Adrenal gland (tissue), 12 donors: ENCODE data around the gene ATF6. TPM values are rescaled to one million over a fixed set of nuclear protein-coding genes. Genes with fewer than 3 reads are reported as not detected.

Experiments
- DNase-seq, 7 donors: peaks; one replicate each; pipeline ENCODE4 v3.0.0-alpha.2; 2019 to 2020
- H3K27ac ChIP-seq, 5 donors: fragments of 200-600 bp; sonication (generic) in 4 of 5; 1 replicate in 3 of 5; 2 replicates in 2 of 5; pipeline versions ENCODE4 v1.5.1 to v1.8.0; 2016 to 2020; ENCODE audit warnings: mild to moderate bottlenecking in 1 of 5
- H3K27me3 ChIP-seq: fragments of 200-600 bp; 2 replicates; pipeline ENCODE4 v1.8.0; 2021
- H3K36me3 ChIP-seq, 2 donors: fragments of 200-600 bp; replicated peaks in 1 of 2; 1 replicate in 1 of 2; 2 replicates in 1 of 2; pipeline versions ENCODE4 v1.5.1 to v1.8.0; 2018 to 2022
- H3K4me1 ChIP-seq, 2 donors: fragments of 200-600 bp; replicated peaks in 1 of 2; 1 replicate in 1 of 2; 2 replicates in 1 of 2; pipeline versions ENCODE4 v1.5.1 to v1.8.0; 2018 to 2021
- H3K4me3 ChIP-seq, 4 donors: fragments of 200-600 bp; sonication (generic) in 3 of 4; one replicate each; pipeline ENCODE4 v1.5.1; 2016 to 2018
- H3K9me3 ChIP-seq, 3 donors: fragments of 200-600 bp; sonication (generic) in 1 of 3; replicated peaks in 1 of 3; 1 replicate in 2 of 3; 2 replicates in 1 of 3; pipeline versions ENCODE4 v1.5.1 to v1.8.0; 2016 to 2021
- CTCF ChIP-seq, 6 experiments: fragments of 450-650 bp in 4 of 6; fragments of 200-600 bp in 2 of 6; sonication (generic) in 1 of 6; IDR thresholded peaks; 1 replicate in 5 of 6; 2 replicates in 1 of 6; pipeline versions ENCODE4 v1.5.1 to v1.8.0; 2016 to 2021; ENCODE audit warnings: antibody characterized with exemption in 6 of 6, mild to moderate bottlenecking in 2 of 6, moderate library complexity in 1 of 6
- POLR2A ChIP-seq, 2 donors: fragments of 450-650 bp; IDR thresholded peaks; one replicate each; pipeline ENCODE4 v1.6.1; 2017; ENCODE audit warnings: antibody characterized with exemption in 2 of 2, mild to moderate bottlenecking in 2 of 2, moderate library complexity in 1 of 2
- WGBS, 4 donors: extraction: QIAGEN DNeasy Blood & Tissue Kit in 2 of 4; methylation state at CpG; one replicate each; pipeline versions ENCODE4 v1.1.5 to v1.1.7; 2013 to 2017; 5-methylcytosine and 5-hydroxymethylcytosine counted together
- intact Hi-C, 2 donors: fragments of 100-400 bp; cut with DNase I; formaldehyde crosslinking; loops; one replicate each; pipeline versions ENCODE4 v1.14.1 to v1.15.0; 2022 to 2023
- polyA plus RNA-seq, 3 donors: library from polyadenylated mRNA; stranded (reverse); fragments of 200-250 nt in 2 of 3; fragments of 350-450 nt in 1 of 3; fragmentation: Illumina TruSeq in 1 of 3; extraction: RNeasy Lipid Tissue Mini Kit (QIAGEN cat#74804) in 1 of 3; gene quantifications; one replicate each; pipeline ENCODE4 v1.2.3, GENCODE V29; 2013 to 2014
- total RNA-seq, 9 donors: library from RNA; depleted of rRNA in 4 of 9; stranded (reverse); fragments of >200 nt in 4 of 9; fragments of 120-200 nt in 1 of 9; fragmentation: NEBNext Ultra II Directional in 1 of 9; extraction: Animal tissue kit (Norgen Biotek cat#: 25700) in 1 of 9; gene quantifications; one replicate each; pipeline versions ENCODE4 v1.1.0 to v1.2.4, GENCODE V29; 2013 to 2023
- donor health status: healthy with polysubstance abuse.
- donor health status: Bipolar disorder and iron deficiency.
- donor health status: DM: yes; HTN: yes; CAD: no.
- donor health status: DM: no; HTN: no; CAD: no.
- donor health status: DM: no; HTN: no; CAD: no.
- donor health status: DM: yes; HTN: yes; CAD: no.

ATF6 gene
- total and polyA plus RNA-seq, 12 donors, result 3.5 to 34.2 (median 28.0) TPM

GRCh38 chr1:161849518-161849917, 83.4 kb downstream of the ATF6 start:
- H3K27me3 ChIP-seq, result no peaks in the 10 kb centered on the region
- H3K4me3 ChIP-seq, result no peak overlapping the region
- DNase-seq, result no peak
- peak overlapping the region in 2 of 5 donors; percentile 16 to 46 for H3K27ac ChIP-seq
- H3K4me1 ChIP-seq, result peaks cover 11 to 17% of the 10 kb centered on the region in 2 donors
- H3K36me3 ChIP-seq, result peaks cover 0 to 8% of the 10 kb centered on the region in 2 donors
- intact Hi-C loops, result no loop called here
- H3K9me3 ChIP-seq, result no peaks in the 10 kb centered on the region
- TF ChIP-seq CTCF (IDR thresholded peaks at IDR 0.05), result no peak
- no peak for TF ChIP-seq POLR2A (IDR thresholded peaks at IDR 0.05)

GRCh38 chr1:161855260-161855659, 89.1 kb downstream of the ATF6 start:
- DNase-seq, result no peak
- intact Hi-C loops, result no loop called here
- Histone ChIP-seq H3K4me1 (peaks cover 0 to 5% of the 10 kb centered on the region in 2 donors), H3K27me3 (no peaks in the 10 kb centered on the region), H3K36me3 (peaks cover 0 to 8% of the 10 kb centered on the region in 2 donors), H3K9me3 (no peaks in the 10 kb centered on the region), H3K4me3 (no peak overlapping the region), H3K27ac (no peak overlapping the region)
- no peak for TF ChIP-seq POLR2A (IDR thresholded peaks at IDR 0.05)
- TF ChIP-seq CTCF (IDR thresholded peaks at IDR 0.05), result no peak
- 90 to 100% (median 94%) methylated on average over 1 of the region's 1 CpG for WGBS, 4 donors

- Histone ChIP-seq H3K4me1 (peaks cover 0 to 5% of the 10 kb centered on the region in 2 donors), H3K27ac (no peak overlapping the region), H3K4me3 (no peak overlapping the region), H3K27me3 (no peaks in the 10 kb centered on the region), H3K9me3 (no peaks in the 10 kb centered on the region), H3K36me3 (peaks cover 0 to 5% of the 10 kb centered on the region in 2 donors)
- no peak for DNase-seq
- intact Hi-C loops, result no loop called here
- WGBS, 4 donors, result 91 to 99% (median 95%) methylated on average over 1 of the region's 1 CpG
- TF ChIP-seq CTCF (IDR thresholded peaks at IDR 0.05), result no peak
- TF ChIP-seq POLR2A (IDR thresholded peaks at IDR 0.05), result no peak
Measured at GRCh38 chr1:161858271-161858670, 92.2 kb downstream of the ATF6 start.

GRCh38 chr1:161863549-161863948, 97.4 kb downstream of the ATF6 start:
- Histone ChIP-seq H3K4me1 (peaks cover 0 to 5% of the 10 kb centered on the region in 2 donors), H3K36me3 (peaks cover 0 to 2% of the 10 kb centered on the region in 2 donors), H3K9me3 (no peaks in the 10 kb centered on the region), H3K4me3 (no peak overlapping the region), H3K27ac (no peak overlapping the region), H3K27me3 (no peaks in the 10 kb centered on the region)
- DNase-seq, result no peak
- intact Hi-C loops, result loop anchor here in 1 of 2 donors (10.0 kb wide), 1 partner anchor 171 kb away; no protein-coding TSS in a partner anchor
- TF ChIP-seq CTCF (IDR thresholded peaks at IDR 0.05) (no peak), POLR2A (IDR thresholded peaks at IDR 0.05) (no peak)
